Caki2 (cell line): ENCODE data around the gene PLD1. TPM values are rescaled to one million over a fixed set of nuclear protein-coding genes. Genes with fewer than 3 reads are reported as not detected.

Experiments used
- total RNA-seq: library from RNA; depleted of rRNA; stranded (reverse); fragments of >200 nt; shearing (Covaris generic); gene quantifications from 2 replicates; pipeline ENCODE4 v1.2.3, GENCODE V29; 2014; ENCODE audit warnings: low replicate concordance; rRNA removed

Gene PLD1
- total RNA-seq, 1 experiment from 2014 or later: 6.4 TPM

Other genes starting within 250 kb of the PLD1 start
- gene TMEM212, start 32.9 kb upstream of the PLD1 start, total RNA-seq: not detected in 2 replicates
- 70.0 and 77.7 TPM in 2 replicates for gene FNDC3B, start 229.1 kb upstream of the PLD1 start, total RNA-seq